Spinal cord (tissue), 10 donors: ENCODE measurements around the gene LPGAT1. TPM values are rescaled to one million over a fixed set of nuclear protein-coding genes. Genes with fewer than 3 reads are reported as not detected.

Experiments used
- DNase-seq, 6 donors: peaks; one replicate each; pipeline versions ENCODE4 v3.0.0 to v3.0.0-alpha.2; 2013 to 2015; ENCODE audit warnings: low spot score in 6 of 6, low read depth in 4 of 6
- H3K27ac ChIP-seq: one replicate; pipeline ENCODE4 v1.5.1; 2013; ENCODE audit warnings: low read depth, low read length, control low read depth
- H3K27me3 ChIP-seq: one replicate; pipeline ENCODE4 v1.6.1; 2013; ENCODE audit warnings: low read length; ENCODE audit not compliant: control insufficient read depth, insufficient read depth
- H3K36me3 ChIP-seq: one replicate; pipeline ENCODE4 v1.6.1; 2013; ENCODE audit warnings: low read length; ENCODE audit not compliant: control insufficient read depth, insufficient read depth
- H3K4me1 ChIP-seq: one replicate; pipeline ENCODE4 v1.6.1; 2013; ENCODE audit warnings: low read length; ENCODE audit not compliant: control insufficient read depth, insufficient read depth
- H3K4me3 ChIP-seq: one replicate; pipeline ENCODE4 v1.5.1; 2013; ENCODE audit warnings: low read depth, low read length, control low read depth
- H3K9me3 ChIP-seq: one replicate; pipeline ENCODE4 v1.6.1; 2013; ENCODE audit warnings: low read length; ENCODE audit not compliant: control insufficient read depth, insufficient read depth
- WGBS: methylation state at CpG from one replicate; pipeline ENCODE4 v1.1.5; 2013; ENCODE audit warnings: missing lambda C conversion rate; ENCODE audit not compliant: insufficient coverage; 5-methylcytosine and 5-hydroxymethylcytosine counted together
- polyA plus RNA-seq, 2 donors: library from polyadenylated mRNA; unstranded; fragments of 120-200 nt; gene quantifications; one replicate each; pipeline ENCODE4 v1.2.1, GENCODE V29; 2013; ENCODE audit not compliant: insufficient read length in 2 of 2
- total RNA-seq, 2 donors: library from RNA; depleted of rRNA in 1 of 2; stranded (reverse); fragments of 120-200 nt in 1 of 2; fragments of >200 nt in 1 of 2; gene quantifications; one replicate each; pipeline versions ENCODE4 v1.2.3 to v1.2.4, GENCODE V29; 2013 to 2014
- donor health status: healthy.

The LPGAT1 gene
- total and polyA plus RNA-seq, 4 donors = 25.6 to 73.0 (median 37.0) TPM

DNA sequence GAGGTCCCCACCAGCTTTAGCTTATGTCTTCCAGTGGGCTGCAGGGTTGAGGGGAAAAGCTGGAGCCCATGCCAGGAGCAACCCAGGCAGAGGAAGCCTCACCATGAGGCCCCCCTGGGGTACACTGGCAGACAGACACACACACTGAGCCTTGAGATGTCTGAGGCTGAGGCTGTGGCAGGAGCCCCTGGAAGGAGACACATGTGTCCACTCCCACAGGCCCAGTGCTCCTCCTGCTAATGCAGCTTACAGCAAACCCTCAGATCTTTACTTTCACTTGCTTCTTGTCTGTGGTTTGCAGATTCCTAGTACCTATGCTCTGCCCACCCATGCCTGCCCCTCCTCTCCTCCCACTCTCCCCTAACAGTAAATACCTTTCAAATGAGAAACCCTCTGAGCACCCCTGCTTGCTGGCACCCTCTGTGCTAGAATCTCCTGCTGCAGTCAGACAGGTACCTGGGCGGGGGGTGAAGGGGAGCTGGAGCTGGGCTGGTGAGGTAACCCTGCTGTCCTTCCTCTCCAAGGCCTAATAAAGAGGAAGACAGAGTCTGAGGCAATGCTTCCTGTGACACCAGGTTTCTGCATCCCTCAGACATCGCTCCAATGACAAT, 91.8 kb downstream of the LPGAT1 start:
- no peaks in the 10 kb centered on the region for H3K27me3 ChIP-seq
- H3K36me3 ChIP-seq = no peaks in the 10 kb centered on the region
- 71% methylated on average over 2 of the region's 2 CpGs for WGBS
- peaks cover 33% of the 10 kb centered on the region for H3K4me1 ChIP-seq
- H3K9me3 ChIP-seq = no peaks in the 10 kb centered on the region
- H3K4me3 ChIP-seq = no peak overlapping the region
- no peak for DNase-seq
- no peak overlapping the region for H3K27ac ChIP-seq

DNA sequence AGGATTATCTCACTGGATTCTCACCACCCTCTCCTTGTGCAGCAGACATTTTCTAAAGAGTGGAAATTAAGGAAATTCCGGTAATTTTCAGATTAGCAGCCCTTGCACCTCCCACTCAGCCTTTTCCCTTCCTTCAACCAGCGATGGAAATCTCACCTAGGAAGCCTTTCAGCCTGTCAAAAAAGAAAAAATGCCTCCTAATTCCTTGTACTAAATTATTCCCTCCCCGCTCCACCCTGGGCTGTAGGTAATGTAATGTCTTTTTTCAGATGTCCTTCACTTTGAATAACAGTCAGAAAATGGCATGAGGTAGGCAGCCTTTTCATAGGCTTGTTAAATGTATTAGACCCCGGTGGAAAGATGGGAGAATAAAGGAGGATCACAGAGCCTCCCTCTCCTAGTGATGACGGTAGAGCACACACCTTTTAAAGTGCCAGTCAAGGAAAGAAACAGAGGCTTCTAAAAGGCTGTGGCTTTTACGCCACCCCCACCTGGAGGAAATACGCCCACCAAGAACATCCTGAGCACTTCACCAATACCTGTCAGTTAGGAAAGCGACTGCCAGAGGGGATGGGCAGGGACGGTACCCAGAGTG, 92.4 kb downstream of the LPGAT1 start:
- 57% methylated on average over 4 of the region's 9 CpGs for WGBS
- no peaks in the 10 kb centered on the region for H3K36me3 ChIP-seq
- H3K9me3 ChIP-seq = no peaks in the 10 kb centered on the region
- H3K27me3 ChIP-seq = no peaks in the 10 kb centered on the region
- H3K27ac ChIP-seq = no peak overlapping the region
- peaks cover 33% of the 10 kb centered on the region for H3K4me1 ChIP-seq
- no peak overlapping the region for H3K4me3 ChIP-seq
- DNase-seq = peak in 2 of 6 donors; percentile 6 to 79

DNA sequence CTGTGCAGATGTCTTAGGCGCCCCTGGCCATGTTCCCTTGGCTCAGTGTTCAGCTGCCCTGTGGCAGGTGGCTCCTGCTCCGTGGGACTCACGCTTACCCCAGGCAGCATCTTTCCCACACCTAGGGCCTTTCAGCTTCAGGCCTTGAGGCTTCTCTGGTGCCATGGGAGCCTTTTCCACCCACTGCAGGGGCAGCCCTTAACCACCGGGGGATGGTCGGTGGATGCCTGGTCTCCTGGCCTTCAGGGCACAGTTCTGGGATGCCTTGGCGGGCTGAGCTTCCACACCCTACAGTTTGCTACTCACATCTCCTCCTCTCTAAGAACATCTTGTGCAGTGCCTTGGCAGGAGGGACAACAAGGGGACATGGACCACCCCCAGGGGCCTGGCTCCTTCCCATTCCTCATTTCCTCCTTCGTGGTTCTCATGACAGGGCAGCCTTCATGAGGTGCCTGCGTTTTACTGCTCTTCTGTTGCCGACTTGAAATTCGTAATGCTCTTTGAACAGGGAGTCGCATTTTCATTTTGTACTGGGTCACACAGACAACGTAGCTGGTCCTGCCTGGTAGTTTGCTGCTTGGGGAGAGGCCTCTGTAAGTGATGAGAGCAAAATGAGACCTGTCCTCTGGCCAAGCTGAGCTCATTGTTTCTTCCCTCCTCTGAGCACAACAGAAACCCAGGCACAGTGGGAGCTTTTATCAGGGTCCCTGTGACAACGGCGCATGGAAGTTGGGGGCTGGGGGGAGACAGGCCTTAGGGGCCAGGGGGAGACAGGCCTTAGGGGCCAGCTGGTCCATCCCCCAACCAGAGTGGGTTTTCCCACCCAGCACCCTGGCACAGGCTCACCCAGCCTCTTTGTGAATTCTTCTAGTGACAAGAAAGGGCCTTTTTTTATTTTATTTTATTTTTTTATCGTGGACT, 93.2 kb downstream of the LPGAT1 start:
- Histone ChIP-seq H3K9me3 (no peaks in the 10 kb centered on the region), H3K27me3 (no peaks in the 10 kb centered on the region), H3K36me3 (no peaks in the 10 kb centered on the region), H3K4me1 (peaks cover 33% of the 10 kb centered on the region), H3K4me3 (no peak overlapping the region), H3K27ac (no peak overlapping the region)
- DNase-seq = peak in 1 of 6 donors; percentile 27
- 77% methylated on average over 12 of the region's 15 CpGs for WGBS

DNA sequence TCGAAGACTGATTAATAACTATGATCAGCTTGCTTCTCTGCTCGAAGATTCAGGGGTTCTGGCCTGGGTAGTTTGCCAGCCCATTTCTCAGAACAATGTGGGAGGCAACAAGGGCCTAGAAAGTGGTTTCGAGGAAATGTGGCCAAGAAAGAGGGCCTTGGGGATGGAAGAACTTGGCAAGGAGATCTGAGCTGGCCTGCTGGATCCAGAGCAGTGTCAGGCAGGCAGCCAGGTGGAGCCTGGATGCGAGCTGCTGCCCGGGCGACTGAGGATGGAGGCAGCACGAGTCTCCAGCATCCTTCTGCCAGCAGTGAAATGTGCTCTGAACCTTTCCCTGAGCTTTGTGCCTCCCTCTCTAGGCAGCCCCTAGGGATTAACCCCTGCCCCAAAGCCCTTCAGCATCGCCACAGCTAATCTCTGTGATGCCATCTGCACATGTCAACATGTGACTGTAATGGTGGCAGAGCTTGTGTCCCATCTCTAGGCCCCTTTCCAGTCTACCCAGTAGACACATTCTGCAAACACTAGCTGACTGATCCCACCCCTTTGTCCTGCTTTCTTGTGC, 94.1 kb downstream of the LPGAT1 start:
- Histone ChIP-seq H3K4me3 (no peak overlapping the region), H3K36me3 (no peaks in the 10 kb centered on the region), H3K4me1 (peaks cover 33% of the 10 kb centered on the region), H3K27ac (no peak overlapping the region), H3K9me3 (no peaks in the 10 kb centered on the region), H3K27me3 (no peaks in the 10 kb centered on the region)
- WGBS = 43% methylated on average over 7 of the region's 8 CpGs
- DNase-seq = peak in 2 of 6 donors; percentile 21 to 78

DNA sequence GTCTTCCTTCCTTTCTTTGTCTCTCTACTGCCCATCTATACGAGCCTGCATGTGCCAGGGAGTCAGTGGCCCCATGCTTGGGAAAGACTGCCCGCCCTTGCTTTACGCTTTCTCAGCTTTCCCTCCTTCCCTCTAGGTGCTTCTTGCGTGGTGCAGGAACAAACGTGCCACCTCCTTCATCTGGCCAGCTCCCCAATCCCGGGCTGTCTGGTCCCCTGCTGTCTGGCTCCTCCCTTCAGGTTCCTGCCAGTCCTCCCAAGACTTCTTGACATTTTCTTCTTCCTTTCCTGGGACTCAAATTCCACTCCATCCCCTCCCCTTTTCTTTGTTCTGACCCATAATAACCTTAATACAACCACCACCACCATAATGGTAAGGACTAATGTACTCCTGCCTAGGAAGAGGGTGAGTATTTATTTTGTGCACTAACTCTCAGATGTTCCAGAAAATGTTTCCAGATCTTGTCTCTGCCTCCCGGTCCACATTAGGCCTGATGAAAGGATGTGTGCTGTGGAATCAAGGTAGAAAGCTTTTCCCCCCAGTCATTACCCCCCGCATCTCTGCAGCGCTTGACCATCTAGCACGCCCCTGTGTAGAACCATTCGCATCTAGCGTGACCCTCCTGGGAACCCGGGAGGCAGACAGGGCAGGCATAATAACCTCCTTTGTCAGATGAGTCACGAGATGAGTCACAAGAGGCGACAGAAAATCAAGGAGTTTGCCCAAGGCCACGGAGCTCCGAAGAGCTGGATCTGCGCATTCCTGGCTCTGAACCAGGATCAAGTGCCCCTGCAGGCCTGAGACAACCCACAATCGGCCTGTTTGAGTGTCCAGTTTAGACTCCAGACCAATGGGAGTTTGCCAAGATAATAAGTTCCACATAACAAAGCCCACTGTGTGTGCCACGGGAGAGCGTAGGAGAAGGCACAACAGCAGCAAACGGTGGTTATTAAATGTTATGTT, 95.1 kb downstream of the LPGAT1 start:
- Histone ChIP-seq H3K36me3 (no peaks in the 10 kb centered on the region), H3K9me3 (no peaks in the 10 kb centered on the region), H3K27me3 (no peaks in the 10 kb centered on the region), H3K27ac (no peak overlapping the region), H3K4me3 (no peak overlapping the region), H3K4me1 (peaks cover 33% of the 10 kb centered on the region)
- 67% methylated on average over 16 of the region's 22 CpGs for WGBS
- peak in 1 of 6 donors; percentile 50 for DNase-seq

DNA sequence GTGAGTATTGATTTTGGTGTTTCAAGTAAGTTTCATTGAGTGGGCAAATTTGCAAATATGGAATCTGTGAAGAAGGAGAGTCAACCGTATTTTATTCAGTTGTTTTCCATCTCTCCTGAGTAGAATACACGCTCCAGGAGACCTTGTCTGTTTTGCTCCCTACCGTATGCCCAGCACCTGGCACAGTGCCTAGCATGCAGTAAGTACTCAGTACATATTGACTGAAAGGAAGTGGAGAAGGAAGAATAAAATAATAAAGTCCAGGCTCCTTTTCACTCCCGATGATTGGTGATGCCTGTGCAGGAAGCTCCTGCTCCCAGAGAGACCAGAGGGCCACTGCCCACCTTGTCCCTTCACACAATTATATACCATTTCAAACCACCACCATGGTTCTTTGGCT, 95.8 kb downstream of the LPGAT1 start:
- Histone ChIP-seq H3K27me3 (no peaks in the 10 kb centered on the region), H3K36me3 (no peaks in the 10 kb centered on the region), H3K9me3 (no peaks in the 10 kb centered on the region), H3K4me3 (no peak overlapping the region), H3K27ac (no peak overlapping the region), H3K4me1 (peaks cover 33% of the 10 kb centered on the region)
- DNase-seq = peak in 1 of 6 donors; percentile 11
- whole genome bisulfite sequencing = 100% methylated on average over 1 of the region's 4 CpGs

DNA sequence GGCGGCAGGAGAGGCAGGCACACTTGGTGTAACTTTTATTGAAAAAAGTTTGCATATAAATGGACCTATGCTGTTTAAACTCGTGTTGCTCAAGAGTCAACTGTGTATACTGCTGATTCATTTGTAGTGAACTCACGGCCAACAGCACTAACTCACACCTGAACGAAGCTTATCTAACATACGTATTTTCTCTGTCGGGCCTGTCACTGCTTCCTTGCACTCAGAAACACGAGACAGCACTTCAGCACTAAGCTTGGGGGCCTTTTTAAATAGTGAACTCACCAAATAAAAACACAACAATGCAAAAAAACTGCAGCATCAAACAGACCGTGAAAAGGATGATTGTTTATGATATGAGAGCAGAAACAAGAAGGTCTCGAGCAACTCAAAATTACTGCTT, 96.2 kb downstream of the LPGAT1 start:
- no peak overlapping the region for H3K27ac ChIP-seq
- no peak overlapping the region for H3K4me3 ChIP-seq
- no peak for DNase-seq
- H3K4me1 ChIP-seq = peaks cover 33% of the 10 kb centered on the region
- H3K27me3 ChIP-seq = no peaks in the 10 kb centered on the region
- H3K9me3 ChIP-seq = no peaks in the 10 kb centered on the region
- H3K36me3 ChIP-seq = no peaks in the 10 kb centered on the region
- 82% methylated on average over 6 of the region's 9 CpGs for WGBS

DNA sequence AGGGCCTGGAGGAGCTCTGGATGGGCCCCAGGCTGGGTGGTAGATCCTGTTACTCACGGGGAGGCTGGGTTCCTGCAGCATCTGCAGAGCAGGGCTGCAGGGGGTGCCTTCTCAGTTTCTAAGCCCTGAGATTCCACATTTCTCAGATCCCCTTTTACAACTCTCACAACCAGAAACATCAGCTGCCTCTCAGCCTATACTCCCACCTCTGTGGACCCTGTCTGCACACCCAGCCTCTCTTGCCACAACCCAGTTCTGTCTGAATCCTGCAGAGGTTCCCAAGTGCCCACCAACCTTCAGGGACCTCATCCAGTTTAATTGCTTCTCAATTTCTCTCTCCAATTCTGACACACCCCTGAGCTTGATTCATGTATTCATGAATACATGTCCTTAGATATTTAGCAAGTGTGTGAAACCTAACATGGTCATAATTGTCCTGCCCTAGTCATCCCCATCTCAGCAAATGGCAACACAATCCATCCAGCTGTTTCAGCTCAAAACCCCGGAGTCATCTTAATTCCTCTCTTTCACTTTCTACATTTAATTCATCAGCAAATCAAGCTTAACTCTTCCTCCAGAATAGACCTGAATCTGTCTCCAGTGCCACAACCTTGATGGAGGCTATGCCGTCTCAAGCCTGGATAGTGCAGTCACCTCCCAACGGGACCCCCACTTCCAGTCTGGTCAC, 98.1 kb downstream of the LPGAT1 start:
- no peaks in the 10 kb centered on the region for H3K9me3 ChIP-seq
- no peaks in the 10 kb centered on the region for H3K27me3 ChIP-seq
- WGBS = 93% methylated on average over 4 of the region's 4 CpGs
- no peak overlapping the region for H3K27ac ChIP-seq
- no peak overlapping the region for H3K4me3 ChIP-seq
- no peaks in the 10 kb centered on the region for H3K36me3 ChIP-seq
- DNase-seq = no peak
- peaks cover 22% of the 10 kb centered on the region for H3K4me1 ChIP-seq
